ENCODE data around the gene SLC15A3. TPM values are rescaled to one million over a fixed set of nuclear protein-coding genes. Genes with fewer than 3 reads are reported as not detected.

SLC15A3 gene
- total RNA-seq, 1 experiment from 2014 or later = 6.8 TPM

DNA sequence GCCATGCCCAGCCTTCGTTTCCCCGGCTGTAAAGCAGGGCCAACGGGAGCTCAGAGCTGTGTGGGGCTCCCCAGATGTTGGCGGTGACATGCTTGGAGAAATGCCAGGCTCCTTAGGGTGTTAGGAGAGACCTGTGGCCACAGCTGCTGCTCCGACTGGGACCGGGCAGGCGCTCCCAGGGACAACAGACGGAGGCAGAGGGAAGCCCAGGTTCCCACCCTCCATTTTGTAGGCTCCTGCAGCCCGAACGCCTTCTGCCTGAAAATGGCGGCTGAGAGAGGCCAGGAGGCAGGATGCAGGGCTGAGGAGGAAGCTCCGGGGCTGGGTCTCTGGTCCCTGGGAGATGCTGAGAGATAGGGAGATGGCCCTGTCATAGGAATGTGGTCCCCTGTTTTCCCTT is 29.5 kb upstream of the SLC15A3 start:
- Mint-ChIP-seq H3K4me3 (ENCODE audit: low read depth, unreplicated experiment) (no peak overlapping the region), H3K27ac (ENCODE audit: unreplicated experiment) (no peak overlapping the region), H3K4me1 (ENCODE audit: low read depth, unreplicated experiment) (peaks cover 10% of the 10 kb centered on the region), H3K36me3 (ENCODE audit: insufficient read depth, unreplicated experiment) (peaks cover 6% of the 10 kb centered on the region), H3K9me3 (ENCODE audit: low read depth, unreplicated experiment) (no peaks in the 10 kb centered on the region), H3K27me3 (ENCODE audit: unreplicated experiment) (peaks cover 13% of the 10 kb centered on the region)
- BruUV-seq (replicated peaks) = no TSS peak
- no peak for DNase-seq
- CTCF ChIA-PET = no interaction called here
- intact Hi-C loops (cut with micrococcal nuclease; ENCODE audit: unreplicated experiment) = no loop called here
- TF ChIP-seq, protein P1, sequence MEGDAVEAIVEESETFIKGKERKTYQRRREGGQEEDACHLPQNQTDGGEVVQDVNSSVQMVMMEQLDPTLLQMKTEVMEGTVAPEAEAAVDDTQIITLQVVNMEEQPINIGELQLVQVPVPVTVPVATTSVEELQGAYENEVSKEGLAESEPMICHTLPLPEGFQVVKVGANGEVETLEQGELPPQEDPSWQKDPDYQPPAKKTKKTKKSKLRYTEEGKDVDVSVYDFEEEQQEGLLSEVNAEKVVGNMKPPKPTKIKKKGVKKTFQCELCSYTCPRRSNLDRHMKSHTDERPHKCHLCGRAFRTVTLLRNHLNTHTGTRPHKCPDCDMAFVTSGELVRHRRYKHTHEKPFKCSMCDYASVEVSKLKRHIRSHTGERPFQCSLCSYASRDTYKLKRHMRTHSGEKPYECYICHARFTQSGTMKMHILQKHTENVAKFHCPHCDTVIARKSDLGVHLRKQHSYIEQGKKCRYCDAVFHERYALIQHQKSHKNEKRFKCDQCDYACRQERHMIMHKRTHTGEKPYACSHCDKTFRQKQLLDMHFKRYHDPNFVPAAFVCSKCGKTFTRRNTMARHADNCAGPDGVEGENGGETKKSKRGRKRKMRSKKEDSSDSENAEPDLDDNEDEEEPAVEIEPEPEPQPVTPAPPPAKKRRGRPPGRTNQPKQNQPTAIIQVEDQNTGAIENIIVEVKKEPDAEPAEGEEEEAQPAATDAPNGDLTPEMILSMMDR (IDR thresholded peaks at IDR 0.05; ENCODE audit: unreplicated experiment) = no peak

DNA sequence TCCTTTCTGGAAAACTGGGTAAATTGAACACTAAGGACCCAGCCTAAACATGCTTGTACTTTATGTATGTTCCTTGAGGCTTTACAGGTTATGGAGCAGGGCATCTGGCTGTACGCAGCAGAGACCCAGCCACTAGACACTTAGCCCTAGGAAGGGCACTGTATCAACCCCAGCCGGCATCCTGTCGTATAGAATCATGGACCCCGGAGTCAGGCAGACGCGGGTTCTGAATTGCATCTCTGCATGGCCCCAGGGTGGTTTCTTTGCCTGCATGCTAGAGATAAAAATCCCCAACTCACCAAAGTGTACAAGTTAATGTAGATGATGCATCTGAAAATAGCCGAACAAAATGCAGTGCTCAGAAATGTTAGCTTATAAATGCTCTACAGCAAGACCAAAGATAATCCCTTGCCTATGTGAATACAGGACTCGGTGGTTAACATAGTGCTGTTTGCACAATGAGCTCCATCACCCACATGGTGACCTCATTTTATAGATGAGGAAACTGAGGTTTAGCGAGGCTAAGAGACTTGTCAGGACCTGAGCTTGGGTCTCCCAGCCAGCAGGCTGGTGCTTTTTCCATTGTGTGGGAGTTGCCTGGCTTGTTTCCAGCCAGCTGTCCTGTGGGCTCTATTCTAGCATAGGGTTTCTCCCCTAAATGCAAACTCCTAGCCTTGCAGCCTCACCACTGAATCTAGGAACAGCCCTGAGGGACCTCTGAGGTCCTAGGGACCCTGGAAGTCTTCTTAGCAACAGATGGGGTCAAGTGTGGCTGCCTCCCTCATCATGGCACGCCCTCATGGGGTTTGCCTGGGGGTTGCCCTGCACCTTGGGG is 26.8 kb upstream of the SLC15A3 start:
- H3K9me3 Mint-ChIP-seq (ENCODE audit: low read depth, unreplicated experiment) = no peaks in the 10 kb centered on the region
- DNase-seq = no peak
- no peak overlapping the region for H3K4me3 Mint-ChIP-seq (ENCODE audit: low read depth, unreplicated experiment)
- H3K4me1 Mint-ChIP-seq (ENCODE audit: low read depth, unreplicated experiment) = no peaks in the 10 kb centered on the region
- peaks cover 9% of the 10 kb centered on the region for H3K27me3 Mint-ChIP-seq (ENCODE audit: unreplicated experiment)
- CTCF ChIA-PET = no interaction called here
- no peak overlapping the region for H3K27ac Mint-ChIP-seq (ENCODE audit: unreplicated experiment)
- BruUV-seq (replicated peaks) = no TSS peak
- TF ChIP-seq, protein P1 (IDR thresholded peaks at IDR 0.05; ENCODE audit: unreplicated experiment) = no peak
- intact Hi-C loops (cut with micrococcal nuclease; ENCODE audit: unreplicated experiment) = no loop called here
- peaks cover 6% of the 10 kb centered on the region for H3K36me3 Mint-ChIP-seq (ENCODE audit: insufficient read depth, unreplicated experiment)

DNA sequence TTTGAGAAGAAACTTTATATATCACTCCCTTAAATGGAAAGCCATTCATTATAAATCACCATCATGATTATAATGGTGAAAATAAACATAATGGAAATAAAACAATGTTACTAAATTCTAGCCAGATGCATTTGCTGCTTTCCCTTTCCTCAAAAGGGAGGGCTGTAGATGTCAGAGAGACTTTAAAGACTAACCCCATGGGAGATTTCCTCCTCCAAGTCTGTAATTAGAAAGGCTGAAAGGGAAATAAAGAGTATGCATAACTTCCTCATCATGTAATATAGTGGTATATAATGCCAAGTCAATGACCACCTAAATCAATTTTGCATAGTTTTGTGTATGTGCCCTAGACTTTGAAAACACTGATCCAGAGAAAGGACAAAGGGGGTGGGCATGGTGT is 25.9 kb upstream of the SLC15A3 start:
- peaks cover under 1% of the 10 kb centered on the region for H3K27me3 Mint-ChIP-seq (ENCODE audit: unreplicated experiment)
- BruUV-seq (replicated peaks) = no TSS peak
- no peak for DNase-seq
- peaks cover 1% of the 10 kb centered on the region for H3K36me3 Mint-ChIP-seq (ENCODE audit: insufficient read depth, unreplicated experiment)
- CTCF ChIA-PET = interaction anchor here (0.5 kb wide), 1 partner anchor 1569 kb away, joined by 4 read pairs; the partner anchor contains the start of gene AHNAK
- H3K9me3 Mint-ChIP-seq (ENCODE audit: low read depth, unreplicated experiment) = no peaks in the 10 kb centered on the region
- no peak overlapping the region for H3K27ac Mint-ChIP-seq (ENCODE audit: unreplicated experiment)
- intact Hi-C loops (cut with micrococcal nuclease; ENCODE audit: unreplicated experiment) = no loop called here
- H3K4me1 Mint-ChIP-seq (ENCODE audit: low read depth, unreplicated experiment) = no peaks in the 10 kb centered on the region
- H3K4me3 Mint-ChIP-seq (ENCODE audit: low read depth, unreplicated experiment) = no peak overlapping the region
- TF ChIP-seq, protein P1 (IDR thresholded peaks at IDR 0.05; ENCODE audit: unreplicated experiment) = no peak

DNA sequence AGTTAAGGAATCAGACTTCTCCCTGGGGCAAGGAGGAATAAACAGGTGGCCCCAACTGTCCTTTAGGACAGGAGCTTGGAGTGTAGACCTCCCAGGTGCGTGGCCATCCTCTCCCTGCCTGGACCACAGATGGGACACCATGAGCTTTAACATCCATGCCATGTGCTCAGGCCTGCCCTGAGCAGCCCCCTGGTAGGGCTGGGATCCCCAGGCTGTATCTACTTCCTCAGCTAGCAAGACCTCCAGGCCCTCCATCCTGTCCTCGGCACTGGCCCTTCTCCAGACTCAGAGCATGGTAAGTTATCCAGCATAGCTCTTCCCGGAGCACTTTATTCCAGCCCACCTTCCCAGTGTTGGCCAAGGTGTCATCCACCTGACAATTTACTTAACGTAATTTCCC is 25.2 kb upstream of the SLC15A3 start:
- no TSS peak for BruUV-seq (replicated peaks)
- Mint-ChIP-seq H3K4me3 (ENCODE audit: low read depth, unreplicated experiment) (no peak overlapping the region), H3K27ac (ENCODE audit: unreplicated experiment) (no peak overlapping the region), H3K36me3 (ENCODE audit: insufficient read depth, unreplicated experiment) (no peaks in the 10 kb centered on the region), H3K4me1 (ENCODE audit: low read depth, unreplicated experiment) (no peaks in the 10 kb centered on the region), H3K27me3 (ENCODE audit: unreplicated experiment) (peaks cover 2% of the 10 kb centered on the region), H3K9me3 (ENCODE audit: low read depth, unreplicated experiment) (no peaks in the 10 kb centered on the region)
- no peak for DNase-seq
- CTCF ChIA-PET = interaction anchor here (0.5 kb wide), 1 partner anchor 1569 kb away, joined by 4 read pairs; the partner anchor contains the start of gene AHNAK
- TF ChIP-seq, protein P1 (IDR thresholded peaks at IDR 0.05; ENCODE audit: unreplicated experiment) = no peak
- intact Hi-C loops (cut with micrococcal nuclease; ENCODE audit: unreplicated experiment) = no loop called here

All from Calu3 (cell line).